Nephron progenitor cell (in vitro differentiated cells): Measurements from ENCODE around the gene YWHAG.

Experiments
- DNase-seq: peaks from one replicate; pipeline ENCODE4 v3.0.0; 2021
- H3K27ac Mint-ChIP-seq: 2 replicates; pipeline ENCODE4 v1.8.0; 2021; ENCODE audit warnings: mild to moderate bottlenecking, moderate library complexity, mixed read lengths
- H3K27me3 Mint-ChIP-seq: 2 replicates; pipeline ENCODE4 v1.8.0; 2021; ENCODE audit warnings: mild to moderate bottlenecking, low read depth, mixed read lengths; ENCODE audit not compliant: poor library complexity
- H3K36me3 Mint-ChIP-seq: 2 replicates; pipeline ENCODE4 v1.8.0; 2021; ENCODE audit warnings: low read depth, mixed read lengths
- H3K4me1 Mint-ChIP-seq: 2 replicates; pipeline ENCODE4 v1.8.0; 2021; ENCODE audit warnings: mixed read lengths
- H3K4me3 Mint-ChIP-seq: 2 replicates; pipeline ENCODE4 v1.8.0; 2021; ENCODE audit warnings: mild to moderate bottlenecking, moderate library complexity, mixed read lengths
- H3K9me3 Mint-ChIP-seq: 2 replicates; pipeline ENCODE4 v1.8.0; 2021; ENCODE audit warnings: mild to moderate bottlenecking, moderate library complexity, mixed read lengths
- TF ChIP-seq, protein P1 (sequence below): fragments of 200-600 bp; sonication (generic); IDR thresholded peaks from 2 replicates; pipeline ENCODE4 v1.5.0; 2021; ENCODE audit warnings: antibody characterized with exemption

The YWHAG gene

DNA sequence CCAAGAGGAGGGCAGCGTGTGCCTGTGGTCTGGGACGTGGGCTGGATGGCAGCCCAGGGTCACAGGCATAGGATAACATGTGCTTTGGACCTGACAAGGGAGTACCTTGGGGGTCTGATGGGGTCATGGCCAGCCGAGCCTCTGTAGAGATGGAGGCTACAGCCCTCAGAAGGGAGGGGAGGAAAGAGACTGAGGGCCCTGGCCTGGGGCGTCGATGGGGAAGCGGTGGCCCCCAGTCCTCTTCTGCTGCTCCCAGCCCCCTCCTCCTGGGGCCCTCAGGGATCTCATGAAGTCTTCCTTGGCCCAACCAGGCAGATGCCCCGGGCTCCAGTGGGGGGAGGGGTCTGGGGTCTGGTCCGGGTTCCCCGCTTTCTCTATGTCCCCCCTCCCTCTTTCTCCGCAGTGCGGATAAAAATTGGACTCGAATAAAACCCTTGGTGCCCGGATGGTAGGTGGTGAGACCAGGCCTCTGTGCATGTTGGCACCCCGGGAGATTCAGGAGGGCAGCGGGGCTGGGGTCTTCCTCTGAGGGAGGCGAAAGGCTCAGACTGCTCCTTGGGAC lies 71.9 kb downstream of the YWHAG start:
- no peak overlapping the region for H3K27ac Mint-ChIP-seq

DNA sequence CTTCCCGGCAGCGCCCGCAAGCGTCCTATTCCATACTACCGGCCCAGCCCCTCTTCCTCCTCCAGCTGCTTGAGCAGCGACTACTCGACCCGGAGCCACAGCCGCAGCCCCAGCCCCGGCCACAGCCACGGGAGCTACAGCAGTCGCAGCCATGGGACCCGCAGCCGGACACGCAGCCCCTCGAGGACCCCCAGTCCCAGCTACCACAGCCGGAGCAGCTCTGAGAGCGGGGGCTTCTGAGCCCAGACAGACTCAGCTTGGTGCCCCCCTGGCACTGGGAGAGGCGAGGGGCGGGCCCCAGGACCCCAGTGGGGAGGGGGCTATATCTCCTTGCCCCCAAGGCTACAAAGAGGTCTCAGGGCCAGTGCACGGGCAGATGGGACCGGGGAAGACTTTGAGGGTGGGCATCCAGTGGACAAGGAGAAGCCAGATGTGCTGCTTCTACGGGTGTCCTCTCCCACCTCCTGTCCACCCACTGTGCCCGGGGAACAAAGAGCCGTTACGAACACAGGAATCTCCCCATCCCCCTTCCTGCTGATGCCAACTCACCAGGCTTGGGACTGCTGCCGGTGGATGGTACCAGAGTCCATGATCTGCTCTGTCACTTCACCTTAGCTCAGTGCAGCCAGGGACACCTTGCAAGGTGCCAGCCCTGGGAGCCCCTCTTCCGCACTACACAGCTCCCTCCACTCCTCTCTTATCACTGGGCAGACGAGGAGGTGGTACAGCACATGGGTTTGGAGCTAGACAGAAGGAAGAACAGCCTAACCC lies 73.0 kb downstream of the YWHAG start:
- Mint-ChIP-seq H3K9me3 (no peaks in the 10 kb centered on the region), H3K4me3 (no peak overlapping the region), H3K4me1 (peaks cover 24% of the 10 kb centered on the region), H3K36me3 (no peaks in the 10 kb centered on the region), H3K27me3 (peaks cover 57% of the 10 kb centered on the region), H3K27ac (no peak overlapping the region)
- TF ChIP-seq, protein P1, sequence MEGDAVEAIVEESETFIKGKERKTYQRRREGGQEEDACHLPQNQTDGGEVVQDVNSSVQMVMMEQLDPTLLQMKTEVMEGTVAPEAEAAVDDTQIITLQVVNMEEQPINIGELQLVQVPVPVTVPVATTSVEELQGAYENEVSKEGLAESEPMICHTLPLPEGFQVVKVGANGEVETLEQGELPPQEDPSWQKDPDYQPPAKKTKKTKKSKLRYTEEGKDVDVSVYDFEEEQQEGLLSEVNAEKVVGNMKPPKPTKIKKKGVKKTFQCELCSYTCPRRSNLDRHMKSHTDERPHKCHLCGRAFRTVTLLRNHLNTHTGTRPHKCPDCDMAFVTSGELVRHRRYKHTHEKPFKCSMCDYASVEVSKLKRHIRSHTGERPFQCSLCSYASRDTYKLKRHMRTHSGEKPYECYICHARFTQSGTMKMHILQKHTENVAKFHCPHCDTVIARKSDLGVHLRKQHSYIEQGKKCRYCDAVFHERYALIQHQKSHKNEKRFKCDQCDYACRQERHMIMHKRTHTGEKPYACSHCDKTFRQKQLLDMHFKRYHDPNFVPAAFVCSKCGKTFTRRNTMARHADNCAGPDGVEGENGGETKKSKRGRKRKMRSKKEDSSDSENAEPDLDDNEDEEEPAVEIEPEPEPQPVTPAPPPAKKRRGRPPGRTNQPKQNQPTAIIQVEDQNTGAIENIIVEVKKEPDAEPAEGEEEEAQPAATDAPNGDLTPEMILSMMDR = no peak
- no peak for DNase-seq

More for the DNA sequence above, 71.9 kb downstream of the YWHAG start:
- peaks cover 57% of the 10 kb centered on the region for H3K27me3 Mint-ChIP-seq
- DNase-seq = no peak
- TF ChIP-seq, protein P1 = no peak
- H3K36me3 Mint-ChIP-seq = no peaks in the 10 kb centered on the region
- H3K4me3 Mint-ChIP-seq = no peak overlapping the region
- peaks cover 29% of the 10 kb centered on the region for H3K4me1 Mint-ChIP-seq
- no peaks in the 10 kb centered on the region for H3K9me3 Mint-ChIP-seq

DNA sequence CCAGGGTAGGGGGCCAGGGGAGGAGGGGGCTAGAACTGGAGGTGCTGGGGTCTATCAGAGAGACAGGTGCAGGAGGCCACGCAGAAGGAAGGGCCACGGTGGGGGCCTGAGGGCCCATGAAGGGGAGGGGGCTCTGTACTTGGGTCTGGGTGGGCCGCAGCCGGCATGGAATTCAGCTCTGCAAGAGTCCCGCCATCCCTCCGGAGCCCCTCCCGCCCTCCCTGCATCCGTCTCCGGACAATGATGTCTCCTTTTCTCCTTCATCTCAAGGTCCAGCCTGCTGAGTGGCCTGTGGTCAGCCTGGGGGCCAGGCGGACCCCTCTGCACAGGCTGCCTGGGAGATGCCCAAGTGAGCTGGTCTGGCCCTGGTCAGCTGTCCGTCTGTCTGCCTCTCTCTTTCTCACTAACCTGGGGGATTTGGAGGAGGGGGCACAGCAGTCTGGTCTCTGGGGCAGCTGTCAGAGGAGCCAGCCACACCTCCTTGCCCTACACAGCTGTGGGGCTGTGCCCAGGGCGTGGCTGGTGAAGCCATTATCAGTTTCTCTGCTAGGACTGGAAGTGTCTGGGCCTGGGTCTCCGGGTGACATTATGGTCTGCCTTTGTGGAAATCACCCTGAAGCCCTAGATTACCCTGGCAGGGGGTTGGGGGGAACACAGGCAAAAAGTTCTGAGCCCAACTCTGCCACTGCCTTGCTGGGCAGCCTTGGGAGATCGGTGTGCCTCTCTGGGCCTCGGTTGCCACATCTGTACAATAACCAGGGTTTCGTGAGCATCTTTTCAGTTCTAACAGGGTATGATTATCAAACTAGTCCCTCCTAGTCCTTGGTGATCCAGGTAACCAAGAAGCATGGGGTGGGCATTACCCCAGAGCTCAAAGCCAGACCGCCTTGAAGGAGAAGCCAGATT lies 75.3 kb downstream of the YWHAG start:
- peaks cover 18% of the 10 kb centered on the region for H3K4me1 Mint-ChIP-seq
- H3K27ac Mint-ChIP-seq = no peak overlapping the region
- TF ChIP-seq, protein P1 = no peak
- DNase-seq = no peak
- H3K27me3 Mint-ChIP-seq = peaks cover 78% of the 10 kb centered on the region
- H3K9me3 Mint-ChIP-seq = no peaks in the 10 kb centered on the region
- H3K4me3 Mint-ChIP-seq = peak overlapping the region; percentile 69
- no peaks in the 10 kb centered on the region for H3K36me3 Mint-ChIP-seq

DNA sequence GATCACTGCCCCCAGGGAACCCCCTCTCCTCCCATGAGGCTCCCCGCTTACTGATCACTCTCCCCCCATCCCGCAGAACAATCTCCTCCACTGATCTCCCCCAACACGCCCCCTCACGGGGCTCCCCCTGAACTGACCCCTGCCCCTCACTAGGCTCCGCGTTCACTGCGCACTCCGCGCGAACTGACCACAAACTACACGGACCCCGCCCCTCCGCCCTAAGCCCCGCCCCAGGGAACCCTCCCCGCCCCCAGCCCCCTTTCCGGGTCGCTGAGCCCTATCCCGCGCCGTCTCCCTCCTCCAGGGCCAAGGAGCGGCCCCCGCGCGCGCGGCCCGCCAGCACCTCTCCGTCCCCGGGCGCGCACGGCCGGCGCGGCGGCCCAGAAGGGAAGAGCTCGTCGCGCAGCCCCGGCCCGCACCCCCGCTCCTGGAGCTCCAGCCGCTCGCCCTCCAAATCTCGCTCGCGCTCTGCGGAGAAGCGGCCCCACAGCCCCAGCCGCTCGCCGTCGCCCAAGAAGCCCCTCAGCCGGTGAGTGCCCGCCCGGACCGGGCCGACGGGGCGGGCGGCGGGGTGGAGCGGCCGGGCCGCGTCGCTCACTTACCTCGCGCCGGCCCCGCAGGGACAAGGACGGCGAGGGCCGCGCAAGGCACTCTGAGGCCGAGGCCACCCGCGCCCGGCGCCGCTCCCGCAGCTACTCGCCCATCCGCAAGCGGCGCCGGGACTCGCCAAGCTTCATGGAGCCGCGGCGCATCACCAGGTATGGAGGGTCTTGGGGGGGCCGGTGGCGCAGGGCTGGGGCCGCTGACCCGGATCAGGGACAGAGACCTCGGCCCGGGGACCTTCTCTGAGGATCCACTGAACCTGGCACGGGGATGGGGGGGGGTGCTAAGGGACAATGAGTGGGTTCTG lies 76.2 kb downstream of the YWHAG start:
- Mint-ChIP-seq H3K4me1 (peaks cover 18% of the 10 kb centered on the region), H3K9me3 (no peaks in the 10 kb centered on the region), H3K27ac (no peak overlapping the region), H3K36me3 (no peaks in the 10 kb centered on the region), H3K4me3 (peak overlapping the region; percentile 81), H3K27me3 (peaks cover 87% of the 10 kb centered on the region)
- peak; percentile 75 for DNase-seq
- TF ChIP-seq, protein P1 = no peak

DNA sequence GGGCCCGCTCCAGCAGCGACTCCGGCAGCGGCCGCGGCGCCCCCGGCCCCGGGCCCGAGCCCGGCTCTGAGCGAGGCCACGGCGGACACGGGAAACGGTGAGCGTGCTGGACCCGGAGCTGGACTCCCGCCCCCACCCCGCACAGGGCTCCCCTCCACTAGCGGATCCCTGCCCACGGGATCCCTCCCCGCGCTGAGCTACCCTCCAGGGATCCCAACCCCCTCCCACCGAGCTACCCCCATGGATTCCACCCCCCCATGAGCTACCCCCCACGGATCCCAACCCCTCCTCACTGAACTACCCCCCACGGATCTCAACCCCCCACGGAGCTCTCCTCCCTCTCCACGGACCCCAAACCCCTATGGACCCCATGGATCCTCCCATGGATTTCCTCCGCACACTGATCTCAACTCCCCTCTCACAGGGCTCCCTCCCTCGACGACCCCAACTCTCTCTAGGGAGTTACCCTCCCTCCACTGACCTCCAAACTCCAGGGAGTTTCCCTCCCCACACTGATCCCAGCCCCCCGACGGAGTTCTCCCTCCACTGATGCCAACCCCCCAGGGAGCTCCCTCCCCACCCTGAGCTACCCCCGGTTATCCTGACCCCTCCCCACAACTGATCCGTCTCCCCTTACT lies 77.0 kb downstream of the YWHAG start:
- TF ChIP-seq, protein P1 = no peak
- Mint-ChIP-seq H3K9me3 (no peaks in the 10 kb centered on the region), H3K36me3 (no peaks in the 10 kb centered on the region), H3K27ac (no peak overlapping the region), H3K27me3 (peaks cover 93% of the 10 kb centered on the region), H3K4me3 (peak overlapping the region; percentile 81), H3K4me1 (peaks cover 18% of the 10 kb centered on the region)
- DNase-seq = no peak
